ENCODE measurements around the gene CNOT1. TPM values are rescaled to one million over a fixed set of nuclear protein-coding genes. Genes with fewer than 3 reads are reported as not detected.

The CNOT1 gene
- total and polyA plus RNA-seq, 10 donors: 51.5 to 199 (median 180) TPM

- no peak overlapping the region for H3K4me3 ChIP-seq
- peaks cover 5 to 56% (median 18%) of the 10 kb centered on the region in 7 donors for H3K27me3 ChIP-seq (replicated peaks in 1 of 7)
- peaks cover 0 to 13% (median 0%) of the 10 kb centered on the region in 6 donors for H3K36me3 ChIP-seq
- 82 to 93% (median 88%) methylated on average over 10 to 14 of the region's 14 CpGs for WGBS, 5 donors
- TF ChIP-seq CTCF (IDR thresholded peaks at IDR 0.05 in 8 of 11, conservative IDR thresholded peaks at IDR 0.05 in 3 of 11) (no peak), POLR2A (IDR thresholded peaks at IDR 0.05) (no peak), POLR2AphosphoS5 (IDR thresholded peaks at IDR 0.05) (no peak)
- intact Hi-C loops (cut with DNase I; ENCODE audit: low total_unique reads): no loop called here
- peaks cover 13 to 33% (median 24%) of the 10 kb centered on the region in 6 donors for H3K4me1 ChIP-seq
- no peaks in the 10 kb centered on the region for H3K9me3 ChIP-seq
- DNase-seq: peak; percentile 58
- H3K27ac ChIP-seq: no peak overlapping the region
Measured at GRCh38 chr16:58503166-58503862, 126.3 kb downstream of the CNOT1 start.

- peaks cover 0 to 13% (median 0%) of the 10 kb centered on the region in 6 donors for H3K36me3 ChIP-seq
- H3K27me3 ChIP-seq (replicated peaks in 1 of 7): peaks cover 5 to 52% (median 18%) of the 10 kb centered on the region in 7 donors
- intact Hi-C loops (cut with DNase I; ENCODE audit: low total_unique reads): no loop called here
- peaks cover 13 to 33% (median 24%) of the 10 kb centered on the region in 6 donors for H3K4me1 ChIP-seq
- no peak overlapping the region for H3K4me3 ChIP-seq
- no peaks in the 10 kb centered on the region for H3K9me3 ChIP-seq
- no peak overlapping the region for H3K27ac ChIP-seq
- peak; percentile 34 for DNase-seq
- no peak for TF ChIP-seq POLR2A (IDR thresholded peaks at IDR 0.05)
- TF ChIP-seq CTCF (IDR thresholded peaks at IDR 0.05 in 8 of 11, conservative IDR thresholded peaks at IDR 0.05 in 3 of 11): no peak
- no peak for TF ChIP-seq POLR2AphosphoS5 (IDR thresholded peaks at IDR 0.05)
- WGBS, 5 donors: 58 to 81% (median 63%) methylated on average over 8 of the region's 8 CpGs
Measured at GRCh38 chr16:58502217-58502921, 127.3 kb downstream of the CNOT1 start.

- no peak for TF ChIP-seq CTCF (IDR thresholded peaks at IDR 0.05 in 8 of 11, conservative IDR thresholded peaks at IDR 0.05 in 3 of 11)
- TF ChIP-seq POLR2AphosphoS5 (IDR thresholded peaks at IDR 0.05): peak in 2 of 3 donors; percentile 34
- H3K4me3 ChIP-seq: peak overlapping the region; percentile 23 to 68 (median 32)
- peaks cover 0 to 8% (median 0%) of the 10 kb centered on the region in 6 donors for H3K36me3 ChIP-seq
- no peak overlapping the region for H3K27ac ChIP-seq
- WGBS, 5 donors: 11 to 25% (median 15%) methylated on average over 12 to 42 of the region's 42 CpGs
- peaks cover 13 to 33% (median 24%) of the 10 kb centered on the region in 6 donors for H3K4me1 ChIP-seq
- peaks cover 5 to 52% (median 18%) of the 10 kb centered on the region in 7 donors for H3K27me3 ChIP-seq (replicated peaks in 1 of 7)
- no peaks in the 10 kb centered on the region for H3K9me3 ChIP-seq
- intact Hi-C loops (cut with DNase I; ENCODE audit: low total_unique reads): no loop called here
- DNase-seq: peak; percentile 80
Measured at GRCh38 chr16:58501242-58502131, 128.1 kb downstream of the CNOT1 start.

Measured in spleen (tissue), 11 donors.